GM18909 (cell line): ENCODE measurements around the gene ACBD3.

ENCODE experiments used
- ATAC-seq: cut with Tn5 transposase; IDR thresholded peaks from one replicate; pipeline ENCODE4 v1.9.1; 2021; ENCODE audit warnings: mild to moderate bottlenecking; ENCODE audit not compliant: unreplicated experiment, poor library complexity

Gene ACBD3

DNA sequence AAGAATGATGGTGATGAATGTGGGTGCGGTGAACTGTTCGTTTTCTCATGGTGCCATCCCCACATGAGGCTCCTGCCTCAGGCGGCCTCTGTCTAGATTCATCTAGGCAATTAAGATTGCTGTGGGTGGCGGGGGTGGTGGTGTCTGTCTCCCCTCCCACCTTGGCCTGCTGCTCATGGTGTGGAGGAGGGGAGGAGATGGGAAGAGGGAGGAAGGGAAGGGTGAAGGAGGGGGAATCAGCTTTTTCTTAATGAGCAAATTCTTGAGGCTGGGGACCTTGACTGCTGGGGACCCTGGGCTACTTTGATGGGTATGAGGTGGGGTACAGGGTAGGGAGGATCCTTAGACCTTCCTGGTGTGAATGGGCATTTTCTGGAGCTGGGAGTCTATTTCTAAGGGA is 68.2 kb downstream of the ACBD3 start:
- ATAC-seq = no peak

GRCh38 chr1:226117330-226117729 is 69.2 kb downstream of the ACBD3 start:
- ATAC-seq = no peak

DNA sequence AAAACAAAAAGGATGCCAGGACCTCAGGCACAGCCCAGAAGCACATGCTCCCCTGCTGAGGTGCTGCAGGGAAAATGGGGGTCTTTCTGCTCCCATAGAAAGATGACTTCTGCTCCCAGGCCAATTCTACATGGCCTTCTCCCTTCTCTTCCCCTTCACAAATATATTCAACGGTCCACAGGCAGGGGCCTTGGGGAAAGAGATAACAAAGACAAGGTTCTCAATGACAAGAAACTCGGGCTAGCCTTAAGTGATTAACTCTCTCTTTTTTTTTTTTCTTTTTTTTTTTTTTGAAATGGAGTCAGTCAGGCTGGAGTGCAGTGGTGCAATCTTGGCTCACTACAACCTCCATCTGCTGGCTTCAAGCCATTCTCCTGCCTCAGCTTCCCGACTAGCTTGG is 69.9 kb downstream of the ACBD3 start:
- no peak for ATAC-seq

- ATAC-seq = no peak
Observed at GRCh38 chr1:226112626-226113025, 73.9 kb downstream of the ACBD3 start.

- no peak for ATAC-seq
Observed at GRCh38 chr1:226111883-226112261, 74.7 kb downstream of the ACBD3 start.

- no peak for ATAC-seq
Observed at GRCh38 chr1:226111098-226111882, 75.3 kb downstream of the ACBD3 start.

- ATAC-seq = peak; percentile 79
Observed at GRCh38 chr1:226110249-226111097, 76.1 kb downstream of the ACBD3 start.

- ATAC-seq = peak; percentile 76
Observed at GRCh38 chr1:226109829-226110248, 76.7 kb downstream of the ACBD3 start.

DNA sequence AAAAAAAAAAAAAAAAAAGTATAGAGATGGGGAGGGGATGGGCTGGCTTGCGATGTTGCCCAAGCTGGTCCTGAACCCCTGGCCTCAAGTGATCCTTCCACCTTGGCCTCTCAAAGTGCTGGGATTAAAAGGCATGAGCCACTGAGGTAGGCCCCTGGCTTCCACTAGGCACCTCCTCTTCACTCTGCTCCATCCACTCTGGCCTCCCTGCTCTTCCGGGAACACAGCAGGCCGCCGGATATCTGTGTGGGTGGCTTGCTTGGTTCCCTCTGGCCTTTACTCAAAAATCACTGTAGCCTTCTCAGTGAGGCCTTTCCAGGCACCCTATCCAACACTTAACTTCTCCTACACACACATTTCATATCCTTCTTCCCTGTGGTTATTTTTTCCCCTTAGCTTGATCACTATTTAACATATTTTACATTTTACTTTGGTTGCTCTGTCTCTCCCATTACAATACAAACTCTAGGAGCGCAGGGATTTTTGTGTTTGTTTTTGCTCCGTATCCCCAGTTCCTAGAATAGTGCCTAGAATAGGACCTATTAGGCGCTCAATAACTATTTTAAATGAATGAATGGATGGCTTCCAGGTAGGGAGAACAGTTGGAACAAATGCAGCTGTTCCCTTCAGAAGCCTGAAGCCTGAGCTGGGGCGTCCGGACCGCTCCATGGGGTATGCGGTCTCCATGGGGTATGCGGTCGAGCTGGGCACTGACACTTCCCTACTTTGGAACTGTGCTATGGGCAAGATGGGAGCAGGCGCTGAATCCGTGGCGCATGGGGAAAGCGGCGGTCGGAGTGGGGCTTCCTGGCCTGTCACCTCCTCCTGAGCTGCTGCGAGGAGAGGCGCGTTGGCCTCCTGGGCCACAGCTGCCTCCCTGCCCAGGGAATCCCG is 77.4 kb downstream of the ACBD3 start:
- no peak for ATAC-seq

DNA sequence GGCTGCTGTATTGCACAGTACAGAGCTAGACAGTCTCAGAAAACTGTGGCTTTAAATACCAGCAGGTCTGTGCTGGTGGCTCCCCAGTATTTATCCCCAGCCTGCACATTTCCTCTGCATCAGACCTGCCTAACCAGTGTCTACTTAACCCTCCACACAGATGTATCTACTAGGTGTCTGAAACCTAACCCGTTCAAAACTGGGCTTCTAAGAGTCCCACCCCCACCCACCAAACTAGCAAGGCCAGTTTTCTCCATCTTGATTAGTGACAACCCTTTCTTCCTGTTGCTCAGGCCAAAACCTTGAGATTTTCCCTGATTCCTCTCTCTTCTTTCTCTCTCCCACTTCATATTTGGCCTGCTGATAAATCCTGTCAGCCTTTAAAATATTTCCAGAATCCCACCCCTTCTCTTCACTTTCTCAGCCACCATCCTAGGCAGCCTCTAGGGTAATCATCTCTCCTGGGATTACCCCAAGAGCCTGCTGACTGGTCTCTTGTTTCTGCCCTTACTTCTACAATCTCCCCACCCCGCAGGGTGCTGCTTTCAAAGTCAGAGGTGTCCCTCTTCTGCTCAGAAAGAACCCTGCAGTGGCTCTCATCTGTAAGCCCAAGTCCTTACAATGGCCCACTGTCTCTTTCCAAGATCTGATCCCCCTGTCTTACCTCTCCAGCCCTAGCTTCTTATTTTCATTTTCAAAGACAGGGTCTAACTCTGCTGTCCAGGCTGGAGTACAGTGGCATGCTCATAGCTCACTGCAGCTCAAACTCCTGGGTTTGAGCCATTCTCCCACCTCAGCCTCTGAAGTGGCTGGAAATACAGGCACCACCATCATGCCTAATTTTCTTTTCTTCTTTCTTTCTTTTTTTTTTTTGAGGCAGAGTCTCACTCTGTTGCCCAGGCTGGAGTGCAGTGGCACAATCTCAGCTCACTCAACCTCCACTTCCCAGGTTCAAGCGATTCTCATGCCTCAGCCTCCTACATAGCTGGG is 78.8 kb downstream of the ACBD3 start:
- no peak for ATAC-seq

GRCh38 chr1:226104671-226105121 is 81.8 kb downstream of the ACBD3 start:
- no peak for ATAC-seq

GRCh38 chr1:226100436-226101391 is 85.8 kb downstream of the ACBD3 start:
- no peak for ATAC-seq

DNA sequence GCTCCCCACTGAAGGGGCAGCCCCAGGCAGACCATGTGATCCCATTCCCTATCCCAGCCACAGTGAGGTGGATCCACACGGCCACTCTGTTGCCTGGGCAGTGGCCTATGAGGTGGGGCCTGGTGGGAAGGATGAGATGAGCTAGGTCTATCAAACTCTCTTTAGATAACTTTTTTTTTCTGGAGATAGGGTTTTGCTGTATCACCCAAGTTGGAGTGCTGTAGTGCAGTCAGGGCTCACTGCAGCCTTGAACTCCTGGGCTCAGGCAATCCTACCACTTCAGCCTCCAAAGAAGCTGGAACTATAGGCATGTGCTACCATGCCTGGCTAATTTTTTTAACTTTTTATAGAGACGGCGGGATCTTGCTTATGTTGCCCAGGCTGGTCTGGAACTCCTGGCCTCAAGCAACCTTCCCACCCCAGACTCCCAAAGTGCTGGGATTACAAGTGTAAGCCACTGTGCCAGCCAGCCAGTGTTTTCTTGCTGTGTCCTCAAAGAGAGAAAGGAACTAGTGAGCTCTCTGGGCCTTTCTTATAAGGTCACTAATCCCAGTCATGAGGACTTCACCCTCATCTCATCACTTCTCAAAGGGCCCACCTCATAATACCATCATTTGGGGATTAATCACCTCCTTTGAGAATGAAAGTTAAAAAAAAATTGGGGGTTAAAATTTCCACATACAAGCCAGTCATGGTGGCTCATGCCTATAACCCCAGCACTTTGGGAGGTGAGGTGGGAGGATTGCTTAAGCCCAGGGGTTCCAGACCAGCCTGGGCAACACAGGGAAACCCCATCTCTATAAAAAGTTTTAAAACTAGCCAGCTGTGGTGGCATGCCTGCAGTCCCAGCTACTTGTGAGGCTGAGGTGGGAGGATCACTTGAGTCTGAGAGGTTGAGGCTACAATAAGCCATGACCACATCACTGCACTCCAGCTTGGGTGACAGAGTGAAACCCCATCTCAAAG is 87.4 kb downstream of the ACBD3 start:
- ATAC-seq = no peak

GRCh38 chr1:226097866-226098625 is 88.5 kb downstream of the ACBD3 start:
- ATAC-seq = no peak

- no peak for ATAC-seq
Observed at GRCh38 chr1:226095286-226095685, 91.3 kb downstream of the ACBD3 start.
